Mucosa of descending colon (tissue), 3 donors: ENCODE measurements around the gene N4BP2L1. TPM values are rescaled to one million over a fixed set of nuclear protein-coding genes. Genes with fewer than 3 reads are reported as not detected.

ENCODE experiments used
- ATAC-seq: fragments of 200-7000 bp; cut with Tn5 transposase; one replicate; pipeline ENCODE4 v1.9.1; 2020; ENCODE audit warnings: mild to moderate bottlenecking, moderate library complexity
- DNase-seq, 3 donors: peaks; one replicate each; pipeline ENCODE4 v3.0.0-alpha.2; 2020
- H3K36me3 ChIP-seq: fragments of 200-600 bp; one replicate; pipeline ENCODE4 v1.8.0; 2021; ENCODE audit warnings: low read depth, mild to moderate bottlenecking
- H3K4me1 ChIP-seq: fragments of 200-600 bp; one replicate; pipeline ENCODE4 v1.8.0; 2021; ENCODE audit warnings: low read depth, mild to moderate bottlenecking
- H3K4me3 ChIP-seq: fragments of 200-600 bp; one replicate; pipeline ENCODE4 v1.8.0; 2021; ENCODE audit warnings: mild to moderate bottlenecking
- H3K9me3 ChIP-seq: fragments of 200-600 bp; one replicate; pipeline ENCODE4 v1.8.0; 2021; ENCODE audit warnings: mild to moderate bottlenecking
- CTCF ChIP-seq: fragments of 200-600 bp; IDR thresholded peaks from one replicate; pipeline ENCODE4 v1.8.0; 2022; ENCODE audit warnings: antibody characterized with exemption, mild to moderate bottlenecking
- intact Hi-C, 2 donors: fragments of 100-400 bp; cut with DNase I in 1 of 2; cut with micrococcal nuclease in 1 of 2; formaldehyde crosslinking; loops; one replicate each; pipeline versions ENCODE4 v1.11.0 to v1.11.1; 2022; cut with DNase I, micrococcal nuclease
- total RNA-seq, 3 donors: library from RNA; stranded (reverse); fragmentation: NEBNext Ultra II Directional in 2 of 3; extraction: Animal tissue kit (Norgen Biotek cat#: 25700) in 2 of 3; gene quantifications; one replicate each; pipeline versions ENCODE4 v1.2.1 to v1.2.4, GENCODE V29; 2021 to 2023
- donor health status: DM: no; HTN: no; CAD: no; lungs with moderate emphysema.
- donor health status: DM: no; HTN: no; CAD: no.
- donor health status: DM: no; HTN: yes; CAD: no.

The N4BP2L1 gene
- total RNA-seq, 3 donors from 2014 or later: 8.5 to 14.1 (median 11.6) TPM

GRCh38 chr13:32426191-32426989, 1.5 kb downstream of the N4BP2L1 start:
- no peaks in the 10 kb centered on the region for H3K36me3 ChIP-seq
- DNase-seq (peak in 2 of 3 donors; percentile 46 to 49), ATAC-seq (peak; percentile 71)
- no peak for TF ChIP-seq CTCF
- H3K9me3 ChIP-seq: no peaks in the 10 kb centered on the region
- H3K4me3 ChIP-seq: peak overlapping the region; percentile 46
- intact Hi-C loops: loop anchor here in 1 of 2 donors (10.0 kb wide), 1 partner anchor 112 kb away; the partner anchor contains the start of genes BRCA2 and ZAR1L
- H3K4me1 ChIP-seq: peaks cover 19% of the 10 kb centered on the region

- DNase-seq (no peak), ATAC-seq (no peak)
- intact Hi-C loops: loop anchor here in 1 of 2 donors (10.0 kb wide), 1 partner anchor 110 kb away; the partner anchor contains the start of genes BRCA2 and ZAR1L
- Histone ChIP-seq H3K4me3 (no peak overlapping the region), H3K4me1 (peaks cover 19% of the 10 kb centered on the region), H3K36me3 (no peaks in the 10 kb centered on the region), H3K9me3 (no peaks in the 10 kb centered on the region)
- TF ChIP-seq CTCF: no peak
Measured at GRCh38 chr13:32425158-32425557, 2.8 kb downstream of the N4BP2L1 start.

GRCh38 chr13:32423592-32423991, 4.3 kb downstream of the N4BP2L1 start:
- Histone ChIP-seq H3K4me3 (no peak overlapping the region), H3K4me1 (peaks cover 13% of the 10 kb centered on the region), H3K9me3 (no peaks in the 10 kb centered on the region), H3K36me3 (no peaks in the 10 kb centered on the region)
- intact Hi-C loops: loop anchor here in 1 of 2 donors (10.0 kb wide), 1 partner anchor 109 kb away; the partner anchor contains the start of genes BRCA2 and ZAR1L
- DNase-seq: no peak
- no peak for TF ChIP-seq CTCF
- ATAC-seq: no peak

- DNase-seq (no peak), ATAC-seq (no peak)
- H3K4me3 ChIP-seq: no peak overlapping the region
- no peaks in the 10 kb centered on the region for H3K4me1 ChIP-seq
- intact Hi-C loops: loop anchor here in 1 of 2 donors (10.0 kb wide), 1 partner anchor 105 kb away; the partner anchor contains the start of genes BRCA2 and ZAR1L
- no peaks in the 10 kb centered on the region for H3K9me3 ChIP-seq
- TF ChIP-seq CTCF: no peak
- no peaks in the 10 kb centered on the region for H3K36me3 ChIP-seq
Measured at GRCh38 chr13:32419862-32420261, 8.1 kb downstream of the N4BP2L1 start.

GRCh38 chr13:32417995-32418394, 9.9 kb downstream of the N4BP2L1 start:
- no peaks in the 10 kb centered on the region for H3K36me3 ChIP-seq
- H3K4me1 ChIP-seq: no peaks in the 10 kb centered on the region
- ATAC-seq (no peak), DNase-seq (no peak)
- intact Hi-C loops: no loop called here
- no peak overlapping the region for H3K4me3 ChIP-seq
- no peak for TF ChIP-seq CTCF
- H3K9me3 ChIP-seq: no peaks in the 10 kb centered on the region
